ENCODE results near the gene LRP1B. TPM values are rescaled to one million over a fixed set of nuclear protein-coding genes. Genes with fewer than 3 reads are reported as not detected.

Gene LRP1B
- total RNA-seq, 4 donors from 2014 or later = 37.1 to 82.7 (median 50.9) TPM

- no peaks in the 10 kb centered on the region for H3K36me3 ChIP-seq
- no peaks in the 10 kb centered on the region for H3K4me1 ChIP-seq
- TF ChIP-seq CTCF (IDR thresholded peaks at IDR 0.05) = no peak
- TF ChIP-seq POLR2A (IDR thresholded peaks at IDR 0.05) = no peak
- intact Hi-C loops (cut with DNase I) = no loop called here
- no peaks in the 10 kb centered on the region for H3K9me3 ChIP-seq
- H3K27me3 ChIP-seq = no peaks in the 10 kb centered on the region
- DNase-seq = no peak
- no peak overlapping the region for H3K27ac ChIP-seq
- H3K4me3 ChIP-seq (replicated peaks in 1 of 3) = no peak overlapping the region
These were observed 1355.4 kb downstream of the LRP1B start for GRCh38 chr2:140775411-140775810.

- Histone ChIP-seq H3K9me3 (no peaks in the 10 kb centered on the region), H3K36me3 (no peaks in the 10 kb centered on the region), H3K27ac (no peak overlapping the region), H3K27me3 (no peaks in the 10 kb centered on the region), H3K4me1 (no peaks in the 10 kb centered on the region), H3K4me3 (replicated peaks in 1 of 3) (no peak overlapping the region)
- DNase-seq = no peak
- WGBS, 2 donors = 89 to 97% methylated on average over 1 of the region's 1 CpG
- TF ChIP-seq CTCF (IDR thresholded peaks at IDR 0.05) (no peak), POLR2A (IDR thresholded peaks at IDR 0.05) (no peak)
- intact Hi-C loops (cut with DNase I) = no loop called here
These were observed 1360.2 kb downstream of the LRP1B start for GRCh38 chr2:140770645-140771044.

GRCh38 chr2:140761807-140762206 is 1369.0 kb downstream of the LRP1B start:
- no peak for DNase-seq
- intact Hi-C loops (cut with DNase I) = no loop called here
- 74 to 90% methylated on average over 2 of the region's 2 CpGs for WGBS, 2 donors
- no peaks in the 10 kb centered on the region for H3K27me3 ChIP-seq
- H3K36me3 ChIP-seq = no peaks in the 10 kb centered on the region
- H3K27ac ChIP-seq = no peak overlapping the region
- H3K4me1 ChIP-seq = no peaks in the 10 kb centered on the region
- no peaks in the 10 kb centered on the region for H3K9me3 ChIP-seq
- no peak overlapping the region for H3K4me3 ChIP-seq (replicated peaks in 1 of 3)
- TF ChIP-seq POLR2A (IDR thresholded peaks at IDR 0.05) = no peak
- no peak for TF ChIP-seq CTCF (IDR thresholded peaks at IDR 0.05)

GRCh38 chr2:140759426-140760156 is 1371.2 kb downstream of the LRP1B start:
- intact Hi-C loops (cut with DNase I) = no loop called here
- no peaks in the 10 kb centered on the region for H3K36me3 ChIP-seq

More at GRCh38 chr2:140759426-140760156, 1371.2 kb downstream of the LRP1B start:
- no peaks in the 10 kb centered on the region for H3K9me3 ChIP-seq
- no peaks in the 10 kb centered on the region for H3K27me3 ChIP-seq
- no peak for TF ChIP-seq CTCF (IDR thresholded peaks at IDR 0.05)
- no peak for TF ChIP-seq POLR2A (IDR thresholded peaks at IDR 0.05)
- no peak overlapping the region for H3K4me3 ChIP-seq (replicated peaks in 1 of 3)
- WGBS, 2 donors = 34 to 47% methylated on average over 3 of the region's 3 CpGs
- no peaks in the 10 kb centered on the region for H3K4me1 ChIP-seq
- H3K27ac ChIP-seq = peak overlapping the region in 1 of 3 donors; percentile 23
- DNase-seq = peak; percentile 51 to 56

Data from thyroid gland (tissue), 4 donors.